H1 (cell line): ENCODE results near the gene B3GLCT. TPM values are rescaled to one million over a fixed set of nuclear protein-coding genes. Genes with fewer than 3 reads are reported as not detected.

ENCODE experiments used
- ATF3 ChIP-seq: IDR thresholded peaks from 2 replicates; pipeline ENCODE4 v1.6.1; 2011; ENCODE audit warnings: low read depth, mild to moderate bottlenecking, low read length; ENCODE audit not compliant: insufficient read depth
- BCL11A ChIP-seq, 2 experiments: IDR thresholded peaks; one replicate each; pipeline ENCODE4 v1.6.1; 2011; ENCODE audit warnings: low read depth in 2 of 2, low read length in 2 of 2, mild to moderate bottlenecking in 2 of 2
- CHD2 ChIP-seq: IDR thresholded peaks from 2 replicates; pipeline ENCODE4 v1.6.1; 2012; ENCODE audit warnings: low read length, improper control_type of control experiment
- CHD7 ChIP-seq: fragments of 300-600 bp; sonication (generic); IDR thresholded peaks from 2 replicates; pipeline ENCODE4 v1.7.1; 2012; ENCODE audit warnings: low read length, moderate library complexity, mild to moderate bottlenecking, inconsistent platforms; ENCODE audit not compliant: insufficient replicate concordance
- CTCF ChIP-seq, 3 experiments: IDR thresholded peaks; 1 replicate in 2 of 3; 2 replicates in 1 of 3; pipeline versions ENCODE4 v1.5.1 to v1.6.1; 2011; ENCODE audit warnings: low read length in 3 of 3, mild to moderate bottlenecking in 3 of 3, inconsistent platforms in 2 of 3, low read depth in 1 of 3, moderate library complexity in 1 of 3; ENCODE audit not compliant: insufficient read depth in 1 of 3; ENCODE audit errors: control extremely low read depth in 1 of 3
- MAFK ChIP-seq: IDR thresholded peaks from 2 replicates; pipeline ENCODE4 v1.6.1; 2012; ENCODE audit warnings: low read depth, mild to moderate bottlenecking, improper control_type of control experiment, low read length
- MAX ChIP-seq: IDR thresholded peaks from 2 replicates; pipeline ENCODE4 v1.6.1; 2012; ENCODE audit warnings: inconsistent platforms
- POLR2AphosphoS5 ChIP-seq: IDR thresholded peaks from 2 replicates; pipeline ENCODE4 v1.6.1; 2011; ENCODE audit warnings: low read depth, low read length
- SUZ12 ChIP-seq: fragments of 200-600 bp; sonication (generic); IDR thresholded peaks from 2 replicates; pipeline ENCODE4 v1.6.1; 2012; ENCODE audit warnings: mild to moderate bottlenecking, inconsistent platforms, low read length, moderate library complexity, mixed read lengths
- polyA plus RNA-seq, 7 experiments: library from polyadenylated mRNA; depleted of rRNA in 3 of 7; stranded (reverse) in 5 of 7; unstranded in 2 of 7; fragments of >200 nt in 5 of 7; fragments of 200-250 nt in 2 of 7; gene quantifications; 1 replicate in 5 of 7; 2 replicates in 1 of 7; 4 replicates in 1 of 7; pipeline versions ENCODE4 v1.2.1 to v1.2.3, GENCODE V29; 2011 to 2013; ENCODE audit warnings: missing spikeins in 2 of 7, mixed read lengths in 2 of 7
- total RNA-seq: library from RNA; stranded (reverse); fragmentation: NEBNext Ultra II Directional; extraction: Animal tissue kit (Norgen Biotek cat#: 25700); gene quantifications from 2 replicates; pipeline ENCODE4 v1.2.1, GENCODE V29; 2021

B3GLCT gene
- total and polyA plus RNA-seq, 2 of the 8 experiments (the other 6 are each of a cell fraction or from before 2014, with no cell fraction given): 1.5 to 4.1 TPM

- no peak for TF ChIP-seq CHD7
- no peak for TF ChIP-seq ATF3
- TF ChIP-seq SUZ12: no peak
- no peak for TF ChIP-seq MAX
- no peak for TF ChIP-seq MAFK
- TF ChIP-seq BCL11A (IDR thresholded peaks at IDR 0.05; ENCODE audit: low read depth in 2 of 2, low read length in 2 of 2): no peak
- TF ChIP-seq CTCF (IDR thresholded peaks at IDR 0.05; ENCODE audit: control extremely low read depth in 1 of 3, insufficient read depth in 1 of 3, low read depth in 1 of 3, low read length in 3 of 3): no peak
- no peak for TF ChIP-seq POLR2AphosphoS5
- no peak for TF ChIP-seq CHD2
Observed at GRCh38 chr13:31246918-31247317, 47.1 kb downstream of the B3GLCT start (continued).
